Panc1 (cell line): ENCODE results near the gene CD22.

Experiments used
- CTCF ChIP-seq: fragments of 450-650 bp; IDR thresholded peaks from 2 replicates; pipeline ENCODE4 v1.5.1; 2017; ENCODE audit warnings: mild to moderate bottlenecking
- POLR2AphosphoS5 ChIP-seq: IDR thresholded peaks from 2 replicates; pipeline ENCODE4 v1.6.1; 2012; ENCODE audit warnings: mild to moderate bottlenecking, low read depth, low read length, moderate library complexity
- SIN3A ChIP-seq: IDR thresholded peaks from 2 replicates; pipeline ENCODE4 v1.6.1; 2012; ENCODE audit warnings: low read depth, mild to moderate bottlenecking, low read length, moderate library complexity, borderline replicate concordance; ENCODE audit not compliant: insufficient read depth

GRCh38 chr19:35329323-35329722 lies 336 bp downstream of the CD22 start:
- TF ChIP-seq POLR2AphosphoS5 (no peak), CTCF (no peak), SIN3A (no peak)
